NCI-H446 treated with DMSO at 0.1 percent for 48 hours (cell line): Measurements from ENCODE around the gene SFTPD.
"Not testable (repeated sequence)": the region's sequence is repeated elsewhere in the genome, so short reads cannot be mapped to it uniquely, and the experiment has no call there.

Experiments
- DNase-seq: peaks from one replicate; lab custom pipeline; 2025; lab: John Stamatoyannopoulos, UW

The SFTPD gene

GRCh38 chr10:79948976-79949722 lies at the start of gene SFTPD:
Gene SFTPD (minus strand): TSS chr10:79949105. CDS start chr10:79946659, 2,446 bp downstream.
- DNase-seq: no peak

- DNase-seq: no peak
These were observed 47.2 kb upstream of the SFTPD start for GRCh38 chr10:79995979-79996634.

- DNase-seq: no peak
These were observed 45.7 kb upstream of the SFTPD start for GRCh38 chr10:79994556-79994955.

- DNase-seq: not testable (repeated sequence)
These were observed 39.3 kb upstream of the SFTPD start for GRCh38 chr10:79988199-79988598.

- DNase-seq: not testable (repeated sequence)
These were observed 37.8 kb upstream of the SFTPD start for GRCh38 chr10:79986661-79987060.

GRCh38 chr10:79985481-79986072 lies 36.7 kb upstream of the SFTPD start:
- DNase-seq: no peak

- no peak for DNase-seq
These were observed 35.9 kb upstream of the SFTPD start for GRCh38 chr10:79984851-79985250.

- no peak for DNase-seq
These were observed 34.5 kb upstream of the SFTPD start for GRCh38 chr10:79983286-79983909.

- DNase-seq: no peak
These were observed 34.0 kb upstream of the SFTPD start for GRCh38 chr10:79982861-79983260.

GRCh38 chr10:79982362-79982800 lies 33.5 kb upstream of the SFTPD start:
- DNase-seq: no peak

GRCh38 chr10:79981450-79982361 lies 32.8 kb upstream of the SFTPD start:
- no peak for DNase-seq

GRCh38 chr10:79980711-79981110 lies 31.8 kb upstream of the SFTPD start:
- no peak for DNase-seq

GRCh38 chr10:79979976-79980687 lies 31.2 kb upstream of the SFTPD start:
- no peak for DNase-seq

GRCh38 chr10:79979310-79979975 lies 30.5 kb upstream of the SFTPD start:
- no peak for DNase-seq

- no peak for DNase-seq
These were observed 28.1 kb upstream of the SFTPD start for GRCh38 chr10:79976999-79977398.

GRCh38 chr10:79970062-79970461 lies 21.2 kb upstream of the SFTPD start:
- no peak for DNase-seq

- DNase-seq: no peak
These were observed 999 bp downstream of the SFTPD start for GRCh38 chr10:79947787-79948424.

GRCh38 chr10:79947083-79947415 lies 1.9 kb downstream of the SFTPD start:
- DNase-seq: no peak

- DNase-seq: no peak
These were observed 2.4 kb downstream of the SFTPD start for GRCh38 chr10:79946271-79947082.
